Endothelial cell of umbilical vein (primary cell): Measurements from ENCODE around the gene CDH2. TPM values are rescaled to one million over a fixed set of nuclear protein-coding genes. Genes with fewer than 3 reads are reported as not detected.

Experiments
- BruUV-seq: library from RNA; stranded (reverse); fragments of 400-500 nt; replicated peaks from 2 replicates; lab custom pipeline; 2021; lab: Mats Ljungman, UMichigan
- CTCF ChIA-PET: fragments of 300-600, 350-600 bp; sonication (Branson Sonifier 250); formaldehyde crosslinking; loops from one replicate; lab custom pipeline; 2021; ENCODE audit warnings: antibody characterized with exemption, inconsistent platforms; lab: Charles Lee
- POLR2A ChIA-PET: fragments of 300-600, 350-600 bp; sonication (Branson Sonifier 250); formaldehyde crosslinking; loops from one replicate; lab custom pipeline; 2021; ENCODE audit warnings: antibody characterized with exemption, inconsistent platforms; lab: Charles Lee
- DNase-seq: peaks from one replicate; pipeline ENCODE4 v3.0.0-alpha.2; 2011; ENCODE audit warnings: low read depth, low spot score
- FAIRE-seq: peaks from 2 replicates; lab custom pipeline; 2011; peaks lifted over from hg19 to GRCh38; lab: Jason Lieb, UNC
- H2AFZ ChIP-seq: 2 replicates; pipeline ENCODE4 v1.6.0; 2012; ENCODE audit warnings: low read depth, low read length, control low read depth, inconsistent platforms
- H3K27ac ChIP-seq: 2 replicates; pipeline ENCODE4 v1.5.1; 2011; ENCODE audit warnings: low read depth, mild to moderate bottlenecking, control low read depth, low read length, moderate library complexity; ENCODE audit not compliant: insufficient read depth
- H3K27me3 ChIP-seq, 2 experiments: 2 replicates each; pipeline versions ENCODE4 v1.6.0 to v1.6.1; 2011; ENCODE audit warnings: low read length in 2 of 2, mixed read lengths in 1 of 2; ENCODE audit not compliant: control insufficient read depth in 2 of 2, insufficient read depth in 2 of 2
- H3K36me3 ChIP-seq, 2 experiments: 2 replicates in 1 of 2; 3 replicates in 1 of 2; pipeline ENCODE4 v1.5.1; 2011; ENCODE audit warnings: low read length in 2 of 2, mild to moderate bottlenecking in 1 of 2, moderate library complexity in 1 of 2; ENCODE audit not compliant: control insufficient read depth in 2 of 2, insufficient read depth in 2 of 2; ENCODE audit errors: extremely low read depth in 1 of 2
- H3K4me1 ChIP-seq: 3 replicates; pipeline ENCODE4 v1.5.1; 2011; ENCODE audit warnings: mild to moderate bottlenecking, low read length; ENCODE audit not compliant: control insufficient read depth, insufficient read depth; ENCODE audit errors: extremely low read depth
- H3K4me2 ChIP-seq: 2 replicates; pipeline ENCODE4 v1.6.1; 2011; ENCODE audit warnings: low read length, control low read depth, mixed read lengths; ENCODE audit not compliant: insufficient read depth
- H3K4me3 ChIP-seq, 3 experiments: fragments of 200-600 bp in 1 of 3; sonication (generic), shearing (Covaris generic) in 1 of 3; replicated peaks in 1 of 3; 2 replicates each; pipeline ENCODE4 v1.5.1; 2011 to 2016; ENCODE audit warnings: control low read depth in 3 of 3, low read length in 3 of 3, mild to moderate bottlenecking in 2 of 3, inconsistent platforms in 1 of 3, low read depth in 1 of 3, moderate library complexity in 1 of 3; ENCODE audit not compliant: insufficient read depth in 1 of 3
- H3K79me2 ChIP-seq: 2 replicates; pipeline ENCODE4 v1.6.0; 2012; ENCODE audit warnings: low read length, inconsistent platforms; ENCODE audit not compliant: control insufficient read depth, insufficient read depth
- H3K9ac ChIP-seq: replicated peaks from 2 replicates; pipeline ENCODE3; 2011; ENCODE audit warnings: low read length, control low read depth; ENCODE audit not compliant: insufficient read depth; ENCODE audit errors: extremely low read depth
- H3K9me1 ChIP-seq: replicated peaks from 3 replicates; pipeline ENCODE4 v1.6.0; 2011; ENCODE audit warnings: mild to moderate bottlenecking, low read length; ENCODE audit not compliant: control insufficient read depth, insufficient read depth; ENCODE audit errors: extremely low read depth
- H3K9me3 ChIP-seq: replicated peaks from 2 replicates; pipeline ENCODE4 v1.5.1; 2012; ENCODE audit warnings: low read length, inconsistent platforms; ENCODE audit not compliant: control insufficient read depth, insufficient read depth
- H4K20me1 ChIP-seq: replicated peaks from 2 replicates; pipeline ENCODE3; 2011; ENCODE audit warnings: mild to moderate bottlenecking, low read length; ENCODE audit not compliant: control insufficient read depth, insufficient read depth; ENCODE audit errors: extremely low read depth
- EZH2 ChIP-seq: IDR thresholded peaks from 2 replicates; pipeline ENCODE4 v1.6.1; 2012; ENCODE audit warnings: borderline replicate concordance, low read depth, mild to moderate bottlenecking, moderate library complexity, low read length, inconsistent platforms; ENCODE audit not compliant: severe bottlenecking
- FOS ChIP-seq: IDR thresholded peaks from 2 replicates; pipeline ENCODE4 v1.6.1; 2011; ENCODE audit warnings: mild to moderate bottlenecking, low read length, moderate library complexity, borderline replicate concordance; ENCODE audit not compliant: insufficient read depth
- GATA2 ChIP-seq: IDR thresholded peaks from 2 replicates; pipeline ENCODE4 v1.7.0; 2011; ENCODE audit warnings: low read depth, mild to moderate bottlenecking, moderate library complexity, mixed read lengths, low read length; ENCODE audit not compliant: insufficient read length, insufficient read depth
- JUN ChIP-seq: IDR thresholded peaks from 2 replicates; pipeline ENCODE4 v1.6.1; 2011; ENCODE audit warnings: borderline replicate concordance, low read depth; ENCODE audit not compliant: insufficient read length, insufficient read depth
- MYC ChIP-seq: IDR thresholded peaks from one replicate; pipeline ENCODE4 v1.6.1; 2011; ENCODE audit warnings: mild to moderate bottlenecking, low read depth, low read length
- POLR2A ChIP-seq: IDR thresholded peaks from 2 replicates; pipeline ENCODE4 v1.6.1; 2012; ENCODE audit warnings: low read depth, mild to moderate bottlenecking, control low read depth, low read length
- POLR2AphosphoS5 ChIP-seq: IDR thresholded peaks from 2 replicates; pipeline ENCODE4 v1.6.1; 2012; ENCODE audit warnings: low read depth, mild to moderate bottlenecking, control low read depth, low read length, moderate library complexity; ENCODE audit not compliant: insufficient read depth
- dilution Hi-C: fragments of 300-500 bp; cut with MboI; formaldehyde crosslinking; loops from one replicate; pipeline ENCODE4 v1.15.0; 2019; ENCODE audit warnings: low sequenced_read_pairs; ENCODE audit not compliant: extremely low pct_ligation_motif_present
- intact Hi-C: fragments of 100-400 bp; cut with micrococcal nuclease; formaldehyde crosslinking; loops from one replicate; pipeline ENCODE4 v1.10.0; 2022
- polyA plus RNA-seq, 4 experiments: library from polyadenylated mRNA; depleted of rRNA in 3 of 4; stranded (reverse) in 3 of 4; unstranded in 1 of 4; fragments of >200 nt; gene quantifications; 2 replicates each; pipeline versions ENCODE4 v1.2.1 to v1.2.3, GENCODE V29; 2011 to 2012; ENCODE audit warnings: missing spikeins in 1 of 4
- total RNA-seq: library from RNA; stranded (reverse); gene quantifications from 2 replicates; pipeline ENCODE4 v1.2.3, GENCODE V29; 2021
- TF ChIP-seq, protein P1 (sequence below): IDR thresholded peaks from 2 replicates; pipeline ENCODE4 v1.6.1; 2011; ENCODE audit not compliant: insufficient read depth, insufficient read length
- TF ChIP-seq, protein P2 (sequence below), 2 donors: IDR thresholded peaks; 1 replicate in 1 of 2; 2 replicates in 1 of 2; pipeline ENCODE4 v1.5.1; 2011; ENCODE audit warnings: low read length in 2 of 2, mild to moderate bottlenecking in 2 of 2, moderate library complexity in 2 of 2, control low read depth in 1 of 2, inconsistent platforms in 1 of 2, low read depth in 1 of 2; ENCODE audit not compliant: insufficient read depth in 1 of 2; ENCODE audit errors: extremely low read depth in 1 of 2

Gene CDH2
- total and polyA plus RNA-seq, 2 donors (not counting 3 experiments of a cell fraction or from before 2014, with no cell fraction given): 37.6 to 59.5 TPM

DNA sequence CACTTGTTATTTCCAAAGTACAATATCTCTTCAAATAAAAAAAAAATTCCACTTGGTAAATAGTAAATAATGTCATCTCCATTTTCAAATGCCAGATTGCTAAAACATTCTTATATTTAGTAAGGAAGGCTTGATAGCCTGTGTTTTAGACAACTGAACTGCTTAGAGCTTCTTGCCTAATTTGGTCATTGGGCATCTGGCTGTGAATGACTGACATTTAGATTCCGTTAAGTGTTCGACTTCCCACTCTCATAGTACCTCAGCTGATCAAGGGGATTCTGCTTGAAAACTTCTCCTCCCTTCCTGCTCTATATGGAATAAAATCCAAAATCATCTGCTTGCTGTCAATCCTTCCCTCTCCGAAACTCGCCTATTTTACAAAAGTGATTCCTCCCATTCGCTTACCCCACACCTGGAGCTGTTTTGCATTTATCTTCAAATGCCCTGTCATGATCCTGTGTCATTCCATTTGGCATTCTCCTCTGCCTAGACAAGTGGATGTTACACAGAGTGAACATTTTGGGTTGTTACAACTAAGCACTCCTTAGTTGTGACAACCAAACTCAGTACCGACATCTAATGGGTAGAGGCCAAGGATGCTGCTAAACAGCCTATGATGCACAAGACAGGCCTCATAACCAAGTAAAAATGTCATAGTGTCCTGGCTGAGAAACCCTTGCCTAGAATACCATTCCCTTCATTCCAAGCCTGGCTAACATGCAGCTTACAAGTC is 181.0 kb downstream of the CDH2 start:
- dilution Hi-C loops: no loop called here
- no peak for FAIRE-seq
- no peaks in the 10 kb centered on the region for H3K27me3 ChIP-seq

More for the DNA sequence above, 181.0 kb downstream of the CDH2 start:
- no peaks in the 10 kb centered on the region for H3K9me3 ChIP-seq
- H2AFZ ChIP-seq: no peak overlapping the region
- no peak overlapping the region for H3K4me3 ChIP-seq
- intact Hi-C loops: no loop called here
- H3K9ac ChIP-seq: no peak overlapping the region
- H3K27ac ChIP-seq: no peak overlapping the region
- H3K4me1 ChIP-seq: peaks cover 15% of the 10 kb centered on the region
- H3K36me3 ChIP-seq: peaks cover 2% of the 10 kb centered on the region in 2 experiments
- H3K79me2 ChIP-seq: no peaks in the 10 kb centered on the region
- no peaks in the 10 kb centered on the region for H4K20me1 ChIP-seq
- no peak for DNase-seq
- no peaks in the 10 kb centered on the region for H3K9me1 ChIP-seq
- no peak overlapping the region for H3K4me2 ChIP-seq
- POLR2A ChIA-PET: no interaction called here
- CTCF ChIA-PET: interaction anchor here (1.1 kb wide), 2 partner anchors 11 to 17 kb away, joined by 3 read pairs; no protein-coding TSS in a partner anchor
- BruUV-seq: no TSS peak
- TF ChIP-seq POLR2AphosphoS5 (no peak), EZH2 (no peak), GATA2 (no peak), MYC (no peak), JUN (no peak), POLR2A (no peak), FOS (no peak)
- TF ChIP-seq, protein P1, sequence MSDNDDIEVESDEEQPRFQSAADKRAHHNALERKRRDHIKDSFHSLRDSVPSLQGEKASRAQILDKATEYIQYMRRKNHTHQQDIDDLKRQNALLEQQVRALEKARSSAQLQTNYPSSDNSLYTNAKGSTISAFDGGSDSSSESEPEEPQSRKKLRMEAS: no peak
- TF ChIP-seq, protein P2, sequence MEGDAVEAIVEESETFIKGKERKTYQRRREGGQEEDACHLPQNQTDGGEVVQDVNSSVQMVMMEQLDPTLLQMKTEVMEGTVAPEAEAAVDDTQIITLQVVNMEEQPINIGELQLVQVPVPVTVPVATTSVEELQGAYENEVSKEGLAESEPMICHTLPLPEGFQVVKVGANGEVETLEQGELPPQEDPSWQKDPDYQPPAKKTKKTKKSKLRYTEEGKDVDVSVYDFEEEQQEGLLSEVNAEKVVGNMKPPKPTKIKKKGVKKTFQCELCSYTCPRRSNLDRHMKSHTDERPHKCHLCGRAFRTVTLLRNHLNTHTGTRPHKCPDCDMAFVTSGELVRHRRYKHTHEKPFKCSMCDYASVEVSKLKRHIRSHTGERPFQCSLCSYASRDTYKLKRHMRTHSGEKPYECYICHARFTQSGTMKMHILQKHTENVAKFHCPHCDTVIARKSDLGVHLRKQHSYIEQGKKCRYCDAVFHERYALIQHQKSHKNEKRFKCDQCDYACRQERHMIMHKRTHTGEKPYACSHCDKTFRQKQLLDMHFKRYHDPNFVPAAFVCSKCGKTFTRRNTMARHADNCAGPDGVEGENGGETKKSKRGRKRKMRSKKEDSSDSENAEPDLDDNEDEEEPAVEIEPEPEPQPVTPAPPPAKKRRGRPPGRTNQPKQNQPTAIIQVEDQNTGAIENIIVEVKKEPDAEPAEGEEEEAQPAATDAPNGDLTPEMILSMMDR (IDR thresholded peaks at IDR 0.05; ENCODE audit: extremely low read depth in 1 of 2, insufficient read depth in 1 of 2, low read depth in 1 of 2, low read length in 2 of 2): no peak
